GM23338 (cell line): ENCODE results near the gene CD9. TPM values are rescaled to one million over a fixed set of nuclear protein-coding genes. Genes with fewer than 3 reads are reported as not detected.

Source experiments
- ATAC-seq: fragments of 200-7000 bp; cut with Tn5 transposase; 3 replicates; pipeline ENCODE4 v1.9.1; 2020
- DNase-seq: peaks from one replicate; pipeline ENCODE4 v3.0.0-alpha.2; 2015; ENCODE audit warnings: low spot score
- H2AFZ ChIP-seq: fragments of 200-600 bp; sonication (generic); 2 replicates; pipeline ENCODE4 v1.8.0; 2016; ENCODE audit warnings: antibody characterized with exemption, mild to moderate bottlenecking, moderate library complexity
- H3F3A ChIP-seq: fragments of 200-600 bp; sonication (generic); replicated peaks from 2 replicates; pipeline ENCODE4 v1.8.0; 2017; ENCODE audit warnings: antibody characterized with exemption, mixed run types, low read depth
- H3K27ac ChIP-seq: fragments of 200-600 bp; sonication (generic); 2 replicates; pipeline ENCODE4 v1.6.1; 2016; ENCODE audit warnings: low read depth
- H3K27me3 ChIP-seq: fragments of 200-600 bp; sonication (generic); 2 replicates; pipeline ENCODE4 v1.8.0; 2016; ENCODE audit warnings: mild to moderate bottlenecking, mixed run types, moderate library complexity; ENCODE audit not compliant: insufficient read depth
- H3K36me3 ChIP-seq: fragments of 200-600 bp; sonication (generic); 2 replicates; pipeline ENCODE4 v1.8.0; 2016; ENCODE audit warnings: mild to moderate bottlenecking; ENCODE audit not compliant: insufficient read depth
- H3K4me1 ChIP-seq: fragments of 200-600 bp; sonication (generic); 2 replicates; pipeline ENCODE4 v1.8.0; 2016; ENCODE audit warnings: mild to moderate bottlenecking, moderate library complexity; ENCODE audit not compliant: insufficient read depth
- H3K4me2 ChIP-seq: fragments of 200-600 bp; sonication (generic); 2 replicates; pipeline ENCODE4 v1.7.1; 2017; ENCODE audit warnings: mixed run types
- H3K4me3 ChIP-seq: fragments of 200-600 bp; sonication (generic); 2 replicates; pipeline ENCODE4 v1.6.1; 2016; ENCODE audit warnings: mixed run types
- H3K79me2 ChIP-seq: fragments of 200-600 bp; sonication (generic); replicated peaks from 2 replicates; pipeline ENCODE4 v1.8.0; 2017; ENCODE audit warnings: mild to moderate bottlenecking; ENCODE audit not compliant: insufficient read depth
- H3K9me2 ChIP-seq: fragments of 200-600 bp; sonication (generic); 2 replicates; pipeline ENCODE4 v1.8.0; 2017; ENCODE audit not compliant: insufficient read depth
- H4K20me1 ChIP-seq: fragments of 200-600 bp; sonication (generic); replicated peaks from 2 replicates; pipeline ENCODE4 v1.8.0; 2017; ENCODE audit warnings: mild to moderate bottlenecking; ENCODE audit not compliant: insufficient read depth
- H3K27ac Mint-ChIP-seq: 2 replicates; pipeline ENCODE4 v1.8.0; 2020; ENCODE audit warnings: inconsistent platforms, mild to moderate bottlenecking, moderate library complexity, mixed read lengths
- H3K27me3 Mint-ChIP-seq: 3 replicates; pipeline ENCODE4 v1.8.0; 2022; ENCODE audit warnings: low read depth, mild to moderate bottlenecking, moderate library complexity, mixed read lengths, inconsistent platforms; ENCODE audit not compliant: insufficient read depth, poor library complexity
- H3K36me3 Mint-ChIP-seq: 3 replicates; pipeline ENCODE4 v1.8.0; 2021; ENCODE audit warnings: low read depth, mild to moderate bottlenecking, inconsistent platforms, moderate library complexity, mixed read lengths
- H3K4me1 Mint-ChIP-seq: 3 replicates; pipeline ENCODE4 v1.8.0; 2020; ENCODE audit warnings: mild to moderate bottlenecking, inconsistent platforms, mixed read lengths
- H3K4me3 Mint-ChIP-seq: 3 replicates; pipeline ENCODE4 v1.8.0; 2021; ENCODE audit warnings: moderate library complexity, mild to moderate bottlenecking, inconsistent platforms, mixed read lengths
- H3K9me3 Mint-ChIP-seq: 3 replicates; pipeline ENCODE4 v1.8.0; 2020; ENCODE audit warnings: moderate library complexity, mild to moderate bottlenecking, inconsistent platforms, mixed read lengths
- CREB1 ChIP-seq: fragments of 250-450 bp; sonication (Bioruptor Pico); IDR thresholded peaks from 2 replicates; pipeline ENCODE4 v1.5.0; 2020; ENCODE audit warnings: low read depth, mild to moderate bottlenecking, moderate library complexity
- EZH2phosphoT487 ChIP-seq: fragments of 200-600 bp; sonication (generic); IDR thresholded peaks from one replicate; pipeline ENCODE4 v1.8.1; 2018; ENCODE audit warnings: antibody characterized with exemption; ENCODE audit not compliant: unreplicated experiment
- JUNB ChIP-seq: IDR thresholded peaks from one replicate; pipeline ENCODE4 v1.6.1; 2016; ENCODE audit warnings: antibody characterized with exemption; ENCODE audit not compliant: unreplicated experiment
- NANOG ChIP-seq: IDR thresholded peaks from 2 replicates; pipeline ENCODE4 v1.6.1; 2016; ENCODE audit warnings: antibody characterized with exemption, borderline replicate concordance
- polyA plus RNA-seq: library from polyadenylated mRNA; unstranded; fragments of >200 nt; fragmentation: Nextera tagmentation; extraction: Ambion mirVana; gene quantifications from 2 replicates; pipeline ENCODE4 v1.2.1, GENCODE V29; 2016
- total RNA-seq: library from RNA; depleted of rRNA; stranded (reverse); fragments of >200 nt; shearing (Covaris generic); gene quantifications from 2 replicates; pipeline ENCODE4 v1.2.3, GENCODE V29; 2014
- TF ChIP-seq, protein P1 (sequence below): fragments of 250-450 bp; sonication (Bioruptor Pico); IDR thresholded peaks from 2 replicates; pipeline ENCODE4 v1.5.0; 2020; ENCODE audit warnings: mild to moderate bottlenecking, moderate library complexity
- TF ChIP-seq, protein P2 (sequence below): IDR thresholded peaks from 2 replicates; pipeline ENCODE4 v1.6.1; 2016; ENCODE audit warnings: antibody characterized with exemption
- TF ChIP-seq, protein P3 (sequence below), 2 experiments: fragments of 200-600 bp in 1 of 2; sonication (generic) in 1 of 2; conservative IDR thresholded peaks; 2 replicates each; pipeline versions ENCODE4 v1.5.1 to v1.6.1; 2016 to 2017; ENCODE audit warnings: antibody characterized with exemption in 2 of 2, low read depth in 2 of 2, mild to moderate bottlenecking in 2 of 2, moderate library complexity in 1 of 2

The CD9 gene
- total and polyA plus RNA-seq, 2 experiments from 2014 or later: 222 to 251 TPM

DNA sequence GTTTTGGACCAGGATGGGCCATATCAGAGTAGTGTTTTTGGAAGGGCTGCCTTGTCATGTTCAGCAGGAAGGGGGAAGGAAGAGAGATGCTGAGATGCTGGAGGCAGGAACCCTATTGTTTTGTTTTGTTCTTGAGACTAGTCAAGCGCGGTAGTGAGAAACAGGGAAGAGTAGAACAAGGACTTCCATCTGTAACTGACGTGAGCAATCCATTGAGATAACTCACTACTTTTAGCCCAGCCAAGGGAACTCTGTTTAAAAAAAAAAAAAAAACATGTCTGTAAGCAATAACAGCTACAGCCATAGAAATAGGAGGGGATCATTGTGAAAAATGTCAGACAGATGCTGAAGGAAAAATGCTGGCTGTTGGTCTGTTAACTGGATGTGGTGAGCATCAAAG, 34.0 kb downstream of the CD9 start (continued):
- TF ChIP-seq, protein P1, sequence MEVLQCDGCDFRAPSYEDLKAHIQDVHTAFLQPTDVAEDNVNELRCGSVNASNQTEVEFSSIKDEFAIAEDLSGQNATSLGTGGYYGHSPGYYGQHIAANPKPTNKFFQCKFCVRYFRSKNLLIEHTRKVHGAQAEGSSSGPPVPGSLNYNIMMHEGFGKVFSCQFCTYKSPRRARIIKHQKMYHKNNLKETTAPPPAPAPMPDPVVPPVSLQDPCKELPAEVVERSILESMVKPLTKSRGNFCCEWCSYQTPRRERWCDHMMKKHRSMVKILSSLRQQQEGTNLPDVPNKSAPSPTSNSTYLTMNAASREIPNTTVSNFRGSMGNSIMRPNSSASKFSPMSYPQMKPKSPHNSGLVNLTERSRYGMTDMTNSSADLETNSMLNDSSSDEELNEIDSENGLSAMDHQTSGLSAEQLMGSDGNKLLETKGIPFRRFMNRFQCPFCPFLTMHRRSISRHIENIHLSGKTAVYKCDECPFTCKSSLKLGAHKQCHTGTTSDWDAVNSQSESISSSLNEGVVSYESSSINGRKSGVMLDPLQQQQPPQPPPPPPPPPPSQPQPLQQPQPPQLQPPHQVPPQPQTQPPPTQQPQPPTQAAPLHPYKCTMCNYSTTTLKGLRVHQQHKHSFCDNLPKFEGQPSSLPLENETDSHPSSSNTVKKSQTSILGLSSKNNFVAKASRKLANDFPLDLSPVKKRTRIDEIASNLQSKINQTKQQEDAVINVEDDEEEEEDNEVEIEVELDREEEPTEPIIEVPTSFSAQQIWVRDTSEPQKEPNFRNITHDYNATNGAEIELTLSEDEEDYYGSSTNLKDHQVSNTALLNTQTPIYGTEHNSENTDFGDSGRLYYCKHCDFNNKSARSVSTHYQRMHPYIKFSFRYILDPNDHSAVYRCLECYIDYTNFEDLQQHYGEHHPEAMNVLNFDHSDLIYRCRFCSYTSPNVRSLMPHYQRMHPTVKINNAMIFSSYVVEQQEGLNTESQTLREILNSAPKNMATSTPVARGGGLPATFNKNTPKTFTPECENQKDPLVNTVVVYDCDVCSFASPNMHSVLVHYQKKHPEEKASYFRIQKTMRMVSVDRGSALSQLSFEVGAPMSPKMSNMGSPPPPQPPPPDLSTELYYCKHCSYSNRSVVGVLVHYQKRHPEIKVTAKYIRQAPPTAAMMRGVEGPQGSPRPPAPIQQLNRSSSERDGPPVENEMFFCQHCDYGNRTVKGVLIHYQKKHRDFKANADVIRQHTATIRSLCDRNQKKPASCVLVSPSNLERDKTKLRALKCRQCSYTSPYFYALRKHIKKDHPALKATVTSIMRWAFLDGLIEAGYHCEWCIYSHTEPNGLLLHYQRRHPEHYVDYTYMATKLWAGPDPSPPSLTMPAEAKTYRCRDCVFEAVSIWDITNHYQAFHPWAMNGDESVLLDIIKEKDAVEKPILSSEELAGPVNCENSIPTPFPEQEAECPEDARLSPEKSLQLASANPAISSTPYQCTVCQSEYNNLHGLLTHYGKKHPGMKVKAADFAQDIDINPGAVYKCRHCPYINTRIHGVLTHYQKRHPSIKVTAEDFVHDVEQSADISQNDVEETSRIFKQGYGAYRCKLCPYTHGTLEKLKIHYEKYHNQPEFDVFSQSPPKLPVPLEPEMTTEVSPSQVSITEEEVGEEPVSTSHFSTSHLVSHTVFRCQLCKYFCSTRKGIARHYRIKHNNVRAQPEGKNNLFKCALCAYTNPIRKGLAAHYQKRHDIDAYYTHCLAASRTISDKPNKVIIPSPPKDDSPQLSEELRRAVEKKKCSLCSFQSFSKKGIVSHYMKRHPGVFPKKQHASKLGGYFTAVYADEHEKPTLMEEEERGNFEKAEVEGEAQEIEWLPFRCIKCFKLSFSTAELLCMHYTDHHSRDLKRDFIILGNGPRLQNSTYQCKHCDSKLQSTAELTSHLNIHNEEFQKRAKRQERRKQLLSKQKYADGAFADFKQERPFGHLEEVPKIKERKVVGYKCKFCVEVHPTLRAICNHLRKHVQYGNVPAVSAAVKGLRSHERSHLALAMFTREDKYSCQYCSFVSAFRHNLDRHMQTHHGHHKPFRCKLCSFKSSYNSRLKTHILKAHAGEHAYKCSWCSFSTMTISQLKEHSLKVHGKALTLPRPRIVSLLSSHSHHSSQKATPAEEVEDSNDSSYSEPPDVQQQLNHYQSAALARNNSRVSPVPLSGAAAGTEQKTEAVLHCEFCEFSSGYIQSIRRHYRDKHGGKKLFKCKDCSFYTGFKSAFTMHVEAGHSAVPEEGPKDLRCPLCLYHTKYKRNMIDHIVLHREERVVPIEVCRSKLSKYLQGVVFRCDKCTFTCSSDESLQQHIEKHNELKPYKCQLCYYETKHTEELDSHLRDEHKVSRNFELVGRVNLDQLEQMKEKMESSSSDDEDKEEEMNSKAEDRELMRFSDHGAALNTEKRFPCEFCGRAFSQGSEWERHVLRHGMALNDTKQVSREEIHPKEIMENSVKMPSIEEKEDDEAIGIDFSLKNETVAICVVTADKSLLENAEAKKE: no peak
- TF ChIP-seq JUNB: no peak
- TF ChIP-seq, protein P2, sequence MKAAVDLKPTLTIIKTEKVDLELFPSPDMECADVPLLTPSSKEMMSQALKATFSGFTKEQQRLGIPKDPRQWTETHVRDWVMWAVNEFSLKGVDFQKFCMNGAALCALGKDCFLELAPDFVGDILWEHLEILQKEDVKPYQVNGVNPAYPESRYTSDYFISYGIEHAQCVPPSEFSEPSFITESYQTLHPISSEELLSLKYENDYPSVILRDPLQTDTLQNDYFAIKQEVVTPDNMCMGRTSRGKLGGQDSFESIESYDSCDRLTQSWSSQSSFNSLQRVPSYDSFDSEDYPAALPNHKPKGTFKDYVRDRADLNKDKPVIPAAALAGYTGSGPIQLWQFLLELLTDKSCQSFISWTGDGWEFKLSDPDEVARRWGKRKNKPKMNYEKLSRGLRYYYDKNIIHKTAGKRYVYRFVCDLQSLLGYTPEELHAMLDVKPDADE: no peak
- TF ChIP-seq, protein P3, sequence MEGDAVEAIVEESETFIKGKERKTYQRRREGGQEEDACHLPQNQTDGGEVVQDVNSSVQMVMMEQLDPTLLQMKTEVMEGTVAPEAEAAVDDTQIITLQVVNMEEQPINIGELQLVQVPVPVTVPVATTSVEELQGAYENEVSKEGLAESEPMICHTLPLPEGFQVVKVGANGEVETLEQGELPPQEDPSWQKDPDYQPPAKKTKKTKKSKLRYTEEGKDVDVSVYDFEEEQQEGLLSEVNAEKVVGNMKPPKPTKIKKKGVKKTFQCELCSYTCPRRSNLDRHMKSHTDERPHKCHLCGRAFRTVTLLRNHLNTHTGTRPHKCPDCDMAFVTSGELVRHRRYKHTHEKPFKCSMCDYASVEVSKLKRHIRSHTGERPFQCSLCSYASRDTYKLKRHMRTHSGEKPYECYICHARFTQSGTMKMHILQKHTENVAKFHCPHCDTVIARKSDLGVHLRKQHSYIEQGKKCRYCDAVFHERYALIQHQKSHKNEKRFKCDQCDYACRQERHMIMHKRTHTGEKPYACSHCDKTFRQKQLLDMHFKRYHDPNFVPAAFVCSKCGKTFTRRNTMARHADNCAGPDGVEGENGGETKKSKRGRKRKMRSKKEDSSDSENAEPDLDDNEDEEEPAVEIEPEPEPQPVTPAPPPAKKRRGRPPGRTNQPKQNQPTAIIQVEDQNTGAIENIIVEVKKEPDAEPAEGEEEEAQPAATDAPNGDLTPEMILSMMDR (conservative IDR thresholded peaks at IDR 0.05; ENCODE audit: low read depth in 2 of 2): no peak
- no peak for TF ChIP-seq CREB1
- no peak for TF ChIP-seq EZH2phosphoT487
- no peak for TF ChIP-seq NANOG

DNA sequence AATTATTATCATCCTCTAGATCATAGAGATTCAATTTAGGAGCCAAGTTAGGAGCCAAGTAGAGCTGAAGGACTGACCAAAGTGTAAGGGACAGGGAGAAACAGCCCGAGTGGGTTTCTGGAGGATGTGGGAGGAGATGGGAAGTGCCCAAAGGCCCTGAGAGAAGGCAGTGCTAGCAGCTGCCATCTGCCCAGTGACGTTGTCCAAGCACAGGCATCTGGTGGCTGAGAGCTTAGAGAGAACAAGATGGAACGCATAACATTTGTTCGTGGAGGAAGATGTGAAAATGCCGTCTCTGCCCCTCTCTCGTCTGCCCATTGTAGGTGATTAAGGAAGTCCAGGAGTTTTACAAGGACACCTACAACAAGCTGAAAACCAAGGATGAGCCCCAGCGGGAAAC, 34.7 kb downstream of the CD9 start:
- no peak for DNase-seq
- H3K79me2 ChIP-seq: peaks cover 17% of the 10 kb centered on the region
- H3K27me3 ChIP-seq: no peaks in the 10 kb centered on the region
- no peak overlapping the region for H3K27ac ChIP-seq
- Mint-ChIP-seq H3K27me3 (peaks cover 8% of the 10 kb centered on the region), H3K9me3 (no peaks in the 10 kb centered on the region), H3K4me3 (no peak overlapping the region), H3K27ac (no peak overlapping the region), H3K36me3 (peaks cover 78% of the 10 kb centered on the region), H3K4me1 (peaks cover 30% of the 10 kb centered on the region)
- peaks cover 12% of the 10 kb centered on the region for H4K20me1 ChIP-seq
- H3K9me2 ChIP-seq: no peaks in the 10 kb centered on the region
- H3K4me3 ChIP-seq: no peak overlapping the region
- ATAC-seq: no peak
- peaks cover 15% of the 10 kb centered on the region; the same call in 1 of the 2 replicates for H3K4me1 ChIP-seq
- peaks cover 34% of the 10 kb centered on the region for H3K36me3 ChIP-seq
- H3K4me2 ChIP-seq: no peak overlapping the region
- no peak overlapping the region for H2AFZ ChIP-seq
- H3F3A ChIP-seq: peaks cover 4% of the 10 kb centered on the region; the same call in 1 of the 2 replicates
- TF ChIP-seq, protein P1: no peak
- no peak for TF ChIP-seq NANOG
